HepG2 (cell line): ENCODE measurements around the gene RNASE13. TPM values are rescaled to one million over a fixed set of nuclear protein-coding genes. Genes with fewer than 3 reads are reported as not detected.

Experiments used
- ARHGAP35 ChIP-seq: sonication (generic); formaldehyde crosslinking; IDR thresholded peaks from 2 replicates; pipeline ENCODE4 v1.9.0; 2022; ENCODE audit warnings: mild to moderate bottlenecking, inconsistent platforms, moderate library complexity, missing genetic modification reagents, borderline replicate concordance
- ASH2L ChIP-seq: fragments of 300-600, 200-600 bp; sonication (generic); IDR thresholded peaks from 2 replicates; pipeline ENCODE4 v1.7.0; 2017; ENCODE audit warnings: low read depth, mild to moderate bottlenecking, moderate library complexity, mixed read lengths, low read length; ENCODE audit not compliant: insufficient read length
- ATF7-NPFF ChIP-seq: sonication (generic); formaldehyde crosslinking; IDR thresholded peaks from 2 replicates; pipeline ENCODE4 v1.8.1; 2023; ENCODE audit warnings: mild to moderate bottlenecking, low read depth, missing genetic modification reagents, moderate library complexity
- ATM ChIP-seq: fragments of 450-650 bp; IDR thresholded peaks from 2 replicates; pipeline ENCODE4 v1.7.1; 2017; ENCODE audit warnings: mild to moderate bottlenecking, borderline replicate concordance
- CENPX ChIP-seq: sonication (generic); formaldehyde crosslinking; IDR thresholded peaks from 2 replicates; pipeline ENCODE4 v1.9.0; 2021; ENCODE audit warnings: mild to moderate bottlenecking, missing genetic modification reagents, moderate library complexity
- CHD4 ChIP-seq: fragments of 200-600 bp; sonication (generic); IDR thresholded peaks from 2 replicates; pipeline ENCODE4 v1.7.0; 2017; ENCODE audit warnings: mild to moderate bottlenecking, low read length, borderline replicate concordance
- FOXC1 ChIP-seq: sonication (generic); formaldehyde crosslinking; IDR thresholded peaks from 2 replicates; pipeline ENCODE4 v1.8.0; 2022; ENCODE audit warnings: mild to moderate bottlenecking, missing genetic modification reagents, borderline replicate concordance
- FOXK2 ChIP-seq: fragments of 450-650 bp; IDR thresholded peaks from 2 replicates; pipeline ENCODE4 v1.6.1; 2016
- HOXA9 ChIP-seq: sonication (generic); formaldehyde crosslinking; IDR thresholded peaks from 2 replicates; pipeline ENCODE4 v1.8.1; 2022; ENCODE audit warnings: missing genetic modification reagents, mild to moderate bottlenecking, moderate library complexity, borderline replicate concordance
- IKZF1 ChIP-seq: fragments of 450-650 bp; IDR thresholded peaks from 2 replicates; pipeline ENCODE4 v1.7.1; 2016
- MED13 ChIP-seq: sonication (generic); formaldehyde crosslinking; IDR thresholded peaks from 2 replicates; pipeline ENCODE4 v1.5.0; 2020; ENCODE audit warnings: missing genetic modification reagents
- NR2C2 ChIP-seq: sonication (generic); formaldehyde crosslinking; IDR thresholded peaks from 2 replicates; pipeline ENCODE4 v1.4.0; 2020; ENCODE audit warnings: missing genetic modification reagents, mild to moderate bottlenecking, moderate library complexity, borderline replicate concordance
- RBAK ChIP-seq: sonication (generic); formaldehyde crosslinking; IDR thresholded peaks from 2 replicates; pipeline ENCODE4 v1.5.1; 2020; ENCODE audit warnings: mild to moderate bottlenecking, missing genetic modification reagents
- SMAD3 ChIP-seq: sonication (generic); formaldehyde crosslinking; IDR thresholded peaks from 2 replicates; pipeline ENCODE4 v1.4.0; 2020; ENCODE audit warnings: missing genetic modification reagents
- SPEN ChIP-seq: sonication (generic); formaldehyde crosslinking; IDR thresholded peaks from 2 replicates; pipeline ENCODE4 v1.5.1; 2020; ENCODE audit warnings: low read depth, mild to moderate bottlenecking, missing genetic modification reagents
- TBX3 ChIP-seq: fragments of 450-650 bp; IDR thresholded peaks from 2 replicates; pipeline ENCODE4 v1.6.1; 2017; ENCODE audit warnings: antibody characterized with exemption, mild to moderate bottlenecking, inconsistent platforms, borderline replicate concordance
- TEAD3 ChIP-seq: optimal IDR thresholded peaks from 2 replicates; pipeline ENCODE3; 2016; ENCODE audit warnings: borderline replicate concordance
- TMF1 ChIP-seq: sonication (generic); formaldehyde crosslinking; IDR thresholded peaks from 2 replicates; pipeline ENCODE4 v1.8.1; 2022; ENCODE audit warnings: low read depth, missing genetic modification reagents
- TOE1 ChIP-seq: sonication (generic); formaldehyde crosslinking; IDR thresholded peaks from 2 replicates; pipeline ENCODE4 v1.4.0; 2020; ENCODE audit warnings: mild to moderate bottlenecking, missing genetic modification reagents
- ZFP62 ChIP-seq: sonication (generic); formaldehyde crosslinking; IDR thresholded peaks from 2 replicates; pipeline ENCODE4 v1.4.0; 2020; ENCODE audit warnings: missing genetic modification reagents
- ZNF124 ChIP-seq: sonication (generic); formaldehyde crosslinking; IDR thresholded peaks from 2 replicates; pipeline ENCODE4 v1.4.0; 2020; ENCODE audit warnings: missing genetic modification reagents
- ZNF326 ChIP-seq: sonication (generic); formaldehyde crosslinking; IDR thresholded peaks from 2 replicates; pipeline ENCODE4 v1.4.0; 2020; ENCODE audit warnings: missing genetic modification reagents, borderline replicate concordance
- ZNF367 ChIP-seq: sonication (generic); formaldehyde crosslinking; IDR thresholded peaks from 2 replicates; pipeline ENCODE4 v1.4.0; 2020; ENCODE audit warnings: missing genetic modification reagents, borderline replicate concordance
- ZNF713 ChIP-seq: sonication (generic); formaldehyde crosslinking; IDR thresholded peaks from 2 replicates; pipeline ENCODE4 v1.4.0; 2020; ENCODE audit warnings: mild to moderate bottlenecking, missing genetic modification reagents
- ZNF768 ChIP-seq: sonication (generic); formaldehyde crosslinking; IDR thresholded peaks from 2 replicates; pipeline ENCODE4 v1.4.0; 2020; ENCODE audit warnings: missing genetic modification reagents
- ZNF776 ChIP-seq: sonication (generic); formaldehyde crosslinking; IDR thresholded peaks from 2 replicates; pipeline ENCODE4 v1.4.0; 2020; ENCODE audit warnings: mild to moderate bottlenecking, missing genetic modification reagents
- ZSCAN9 ChIP-seq: IDR thresholded peaks from 2 replicates; pipeline ENCODE4 v1.6.1; 2016; ENCODE audit warnings: borderline replicate concordance
- polyA plus RNA-seq, 8 experiments: library from polyadenylated mRNA; depleted of rRNA in 3 of 8; stranded (reverse) in 7 of 8; unstranded in 1 of 8; fragments of >200 nt; fragmentation: Illumina TruSeq in 4 of 8; extraction: Trizol in 4 of 8; gene quantifications; 2 replicates each; pipeline versions ENCODE4 v1.2.1 to v1.2.3, GENCODE V29; 2011 to 2016; ENCODE audit warnings: low read depth in 4 of 8, missing spikeins in 1 of 8, mixed read lengths in 1 of 8; ENCODE audit not compliant: insufficient read depth in 1 of 8
- total RNA-seq, 5 experiments: library from RNA; depleted of rRNA; stranded (reverse); fragments of >200 nt; fragmentation: Illumina TruSeq; extraction: Trizol; gene quantifications; 2 replicates each; pipeline ENCODE4 v1.2.3, GENCODE V29; 2016; ENCODE audit warnings: low read depth in 1 of 5
- TF ChIP-seq, protein P1 (sequence below): IDR thresholded peaks from 2 replicates; pipeline ENCODE4 v1.6.1; 2016; ENCODE audit warnings: control low read depth
- TF ChIP-seq, protein P2 (sequence below): sonication (generic); formaldehyde crosslinking; IDR thresholded peaks from 2 replicates; pipeline ENCODE4 v1.4.0; 2020; ENCODE audit warnings: mild to moderate bottlenecking, missing genetic modification reagents

Gene RNASE13
- total and polyA plus RNA-seq, 2 of the 13 experiments (the other 11 are each of a cell fraction or from before 2014, with no cell fraction given), result 1.0 TPM; not detected in 1

DNA sequence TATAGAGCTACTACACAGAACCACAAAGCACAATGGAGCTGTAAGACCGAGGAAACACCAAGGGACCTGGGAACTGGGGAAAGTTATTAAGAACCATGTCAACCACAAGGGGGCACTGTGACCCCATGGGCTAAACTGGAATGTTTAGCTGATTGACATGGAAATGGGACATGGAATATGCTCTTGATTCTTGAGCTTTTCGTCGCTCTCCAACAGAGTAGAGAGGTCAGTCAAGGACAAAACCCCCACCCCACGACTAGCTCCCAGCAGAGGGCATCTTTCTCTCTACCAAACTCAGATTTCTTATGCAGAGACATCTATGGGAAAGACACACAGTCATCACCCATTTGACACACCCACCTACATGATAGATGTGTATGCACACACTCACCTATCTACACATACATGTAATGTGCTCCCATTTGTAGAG is 19.8 kb downstream of the RNASE13 start (continued):
- TF ChIP-seq CHD4 (no peak), ZNF367 (no peak), HOXA9 (CRISPR knock-in tag) (no peak), ZFP62 (no peak), ZNF768 (CRISPR knock-in tag) (no peak), CENPX (CRISPR knock-in tag) (no peak), TMF1 (CRISPR knock-in tag) (no peak), SPEN (0 out of 2 replicates have a peak, but pooled peaks have one; percentile 24), TBX3 (no peak), FOXK2 (no peak), ASH2L (no peak), ZNF124 (CRISPR knock-in tag) (peak; percentile 92), TEAD3 (CRISPR knock-in tag) (peak; percentile 97), ZNF713 (CRISPR knock-in tag) (0 out of 2 replicates have a peak, but pooled peaks have one; percentile 50), MED13 (no peak), ARHGAP35 (CRISPR knock-in tag) (no peak), IKZF1 (no peak), FOXC1 (CRISPR knock-in tag) (peak; percentile 64; the same call in 1 of the 2 replicates), RBAK (no peak), ZSCAN9 (no peak; the same call in 1 of the 2 replicates), ATF7-NPFF (CRISPR knock-in tag) (no peak), ZNF326 (CRISPR knock-in tag) (no peak), SMAD3 (CRISPR knock-in tag) (peak; percentile 55; the same call in 1 of the 2 replicates), NR2C2 (CRISPR knock-in tag) (no peak), ATM (no peak), TOE1 (CRISPR knock-in tag) (peak; percentile 72; the same call in 1 of the 2 replicates), ZNF776 (CRISPR knock-in tag) (no peak)
- TF ChIP-seq, protein P1, sequence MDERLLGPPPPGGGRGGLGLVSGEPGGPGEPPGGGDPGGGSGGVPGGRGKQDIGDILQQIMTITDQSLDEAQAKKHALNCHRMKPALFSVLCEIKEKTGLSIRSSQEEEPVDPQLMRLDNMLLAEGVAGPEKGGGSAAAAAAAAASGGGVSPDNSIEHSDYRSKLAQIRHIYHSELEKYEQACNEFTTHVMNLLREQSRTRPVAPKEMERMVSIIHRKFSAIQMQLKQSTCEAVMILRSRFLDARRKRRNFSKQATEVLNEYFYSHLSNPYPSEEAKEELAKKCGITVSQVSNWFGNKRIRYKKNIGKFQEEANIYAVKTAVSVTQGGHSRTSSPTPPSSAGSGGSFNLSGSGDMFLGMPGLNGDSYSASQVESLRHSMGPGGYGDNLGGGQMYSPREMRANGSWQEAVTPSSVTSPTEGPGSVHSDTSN, result peak; percentile 82
- TF ChIP-seq, protein P2, sequence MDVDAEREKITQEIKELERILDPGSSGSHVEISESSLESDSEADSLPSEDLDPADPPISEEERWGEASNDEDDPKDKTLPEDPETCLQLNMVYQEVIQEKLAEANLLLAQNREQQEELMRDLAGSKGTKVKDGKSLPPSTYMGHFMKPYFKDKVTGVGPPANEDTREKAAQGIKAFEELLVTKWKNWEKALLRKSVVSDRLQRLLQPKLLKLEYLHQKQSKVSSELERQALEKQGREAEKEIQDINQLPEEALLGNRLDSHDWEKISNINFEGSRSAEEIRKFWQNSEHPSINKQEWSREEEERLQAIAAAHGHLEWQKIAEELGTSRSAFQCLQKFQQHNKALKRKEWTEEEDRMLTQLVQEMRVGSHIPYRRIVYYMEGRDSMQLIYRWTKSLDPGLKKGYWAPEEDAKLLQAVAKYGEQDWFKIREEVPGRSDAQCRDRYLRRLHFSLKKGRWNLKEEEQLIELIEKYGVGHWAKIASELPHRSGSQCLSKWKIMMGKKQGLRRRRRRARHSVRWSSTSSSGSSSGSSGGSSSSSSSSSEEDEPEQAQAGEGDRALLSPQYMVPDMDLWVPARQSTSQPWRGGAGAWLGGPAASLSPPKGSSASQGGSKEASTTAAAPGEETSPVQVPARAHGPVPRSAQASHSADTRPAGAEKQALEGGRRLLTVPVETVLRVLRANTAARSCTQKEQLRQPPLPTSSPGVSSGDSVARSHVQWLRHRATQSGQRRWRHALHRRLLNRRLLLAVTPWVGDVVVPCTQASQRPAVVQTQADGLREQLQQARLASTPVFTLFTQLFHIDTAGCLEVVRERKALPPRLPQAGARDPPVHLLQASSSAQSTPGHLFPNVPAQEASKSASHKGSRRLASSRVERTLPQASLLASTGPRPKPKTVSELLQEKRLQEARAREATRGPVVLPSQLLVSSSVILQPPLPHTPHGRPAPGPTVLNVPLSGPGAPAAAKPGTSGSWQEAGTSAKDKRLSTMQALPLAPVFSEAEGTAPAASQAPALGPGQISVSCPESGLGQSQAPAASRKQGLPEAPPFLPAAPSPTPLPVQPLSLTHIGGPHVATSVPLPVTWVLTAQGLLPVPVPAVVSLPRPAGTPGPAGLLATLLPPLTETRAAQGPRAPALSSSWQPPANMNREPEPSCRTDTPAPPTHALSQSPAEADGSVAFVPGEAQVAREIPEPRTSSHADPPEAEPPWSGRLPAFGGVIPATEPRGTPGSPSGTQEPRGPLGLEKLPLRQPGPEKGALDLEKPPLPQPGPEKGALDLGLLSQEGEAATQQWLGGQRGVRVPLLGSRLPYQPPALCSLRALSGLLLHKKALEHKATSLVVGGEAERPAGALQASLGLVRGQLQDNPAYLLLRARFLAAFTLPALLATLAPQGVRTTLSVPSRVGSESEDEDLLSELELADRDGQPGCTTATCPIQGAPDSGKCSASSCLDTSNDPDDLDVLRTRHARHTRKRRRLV (CRISPR knock-in tag), result no peak
